Lung microvascular endothelial cell (primary cell): Measurements from ENCODE around the gene CCN2. TPM values are rescaled to one million over a fixed set of nuclear protein-coding genes. Genes with fewer than 3 reads are reported as not detected.

Experiments used
- DNase-seq, 2 donors: peaks; one replicate each; pipeline versions ENCODE4 v3.0.0 to v3.0.0-alpha.2; 2010; ENCODE audit warnings: low read depth in 2 of 2
- total RNA-seq: library from RNA; depleted of rRNA; stranded (reverse); fragments of >200 nt; gene quantifications from 2 replicates; pipeline ENCODE4 v1.2.1, GENCODE V29; 2014

The CCN2 gene, protein sequence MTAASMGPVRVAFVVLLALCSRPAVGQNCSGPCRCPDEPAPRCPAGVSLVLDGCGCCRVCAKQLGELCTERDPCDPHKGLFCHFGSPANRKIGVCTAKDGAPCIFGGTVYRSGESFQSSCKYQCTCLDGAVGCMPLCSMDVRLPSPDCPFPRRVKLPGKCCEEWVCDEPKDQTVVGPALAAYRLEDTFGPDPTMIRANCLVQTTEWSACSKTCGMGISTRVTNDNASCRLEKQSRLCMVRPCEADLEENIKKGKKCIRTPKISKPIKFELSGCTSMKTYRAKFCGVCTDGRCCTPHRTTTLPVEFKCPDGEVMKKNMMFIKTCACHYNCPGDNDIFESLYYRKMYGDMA
- 191 and 265 TPM in 2 replicates for total RNA-seq

GRCh38 chr6:131950767-131951575, at the start of gene CCN2:
Gene CCN2 (minus strand): TSS chr6:131951372. CDS start chr6:131951172, 200 bp downstream.
- peak; percentile 100 for DNase-seq

GRCh38 chr6:132000296-132000695, 49.1 kb upstream of the CCN2 start:
- no peak for DNase-seq

DNA sequence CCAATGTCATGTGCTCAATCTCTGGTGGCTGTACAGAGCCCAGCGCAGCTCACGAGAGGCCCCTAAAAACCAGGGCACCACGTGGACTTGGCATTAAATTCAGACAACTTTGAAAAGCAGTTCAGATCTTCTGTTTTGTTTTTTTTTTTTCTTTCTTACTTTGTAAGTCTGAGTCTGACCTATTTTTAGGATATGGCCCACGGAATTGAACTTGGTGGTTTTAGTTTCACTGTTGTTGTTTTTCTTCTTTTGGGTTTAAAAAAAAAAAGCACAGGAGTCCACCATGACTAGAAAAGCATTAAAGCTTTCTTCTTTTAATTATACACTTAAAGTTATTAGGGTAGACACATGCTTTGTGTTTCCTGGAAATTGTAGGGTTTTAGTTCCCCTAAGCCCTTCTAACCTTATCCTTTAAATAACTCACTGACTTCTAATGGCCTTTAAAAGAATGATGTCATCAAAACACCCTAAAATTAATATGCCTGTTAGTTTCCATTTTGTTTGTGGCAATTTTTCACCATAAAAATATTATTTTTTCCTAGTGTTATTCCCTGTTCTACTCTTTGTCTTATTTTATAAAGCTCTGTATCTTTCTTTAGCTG, 48.5 kb upstream of the CCN2 start:
- DNase-seq, result no peak

- DNase-seq, result no peak
These were observed 47.2 kb upstream of the CCN2 start for GRCh38 chr6:131998255-131998982.

GRCh38 chr6:131997429-131998153, 46.4 kb upstream of the CCN2 start:
- DNase-seq, result no peak

DNA sequence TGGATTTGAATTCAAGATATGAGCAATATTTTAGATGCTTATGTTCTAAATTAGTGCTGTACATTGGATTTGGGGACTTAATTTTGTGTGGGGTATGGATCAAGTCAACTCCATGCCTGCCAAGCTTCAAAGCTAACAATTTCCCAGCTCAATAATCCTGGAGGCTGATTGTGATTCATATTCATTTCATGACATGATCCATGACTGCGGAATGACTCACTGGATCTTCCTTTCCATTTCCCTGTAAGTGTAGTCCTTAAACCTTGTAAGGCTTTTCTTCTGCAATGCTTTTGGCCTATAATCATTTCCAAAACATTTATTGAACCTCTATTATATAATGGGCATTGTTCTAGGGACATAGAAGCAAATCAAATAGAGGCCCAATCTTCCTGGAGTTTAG, 44.7 kb upstream of the CCN2 start:
- peak; percentile 21 to 90 for DNase-seq

- DNase-seq, result no peak
These were observed 41.4 kb upstream of the CCN2 start for GRCh38 chr6:131992557-131992956.

- DNase-seq, result peak in 1 of 2 donors; percentile 62
These were observed 37.9 kb upstream of the CCN2 start for GRCh38 chr6:131989036-131989435.

GRCh38 chr6:131982740-131983259, 31.6 kb upstream of the CCN2 start:
- DNase-seq, result peak in 1 of 2 donors; percentile 73

GRCh38 chr6:131981624-131981978, 30.4 kb upstream of the CCN2 start:
- DNase-seq, result no peak

DNA sequence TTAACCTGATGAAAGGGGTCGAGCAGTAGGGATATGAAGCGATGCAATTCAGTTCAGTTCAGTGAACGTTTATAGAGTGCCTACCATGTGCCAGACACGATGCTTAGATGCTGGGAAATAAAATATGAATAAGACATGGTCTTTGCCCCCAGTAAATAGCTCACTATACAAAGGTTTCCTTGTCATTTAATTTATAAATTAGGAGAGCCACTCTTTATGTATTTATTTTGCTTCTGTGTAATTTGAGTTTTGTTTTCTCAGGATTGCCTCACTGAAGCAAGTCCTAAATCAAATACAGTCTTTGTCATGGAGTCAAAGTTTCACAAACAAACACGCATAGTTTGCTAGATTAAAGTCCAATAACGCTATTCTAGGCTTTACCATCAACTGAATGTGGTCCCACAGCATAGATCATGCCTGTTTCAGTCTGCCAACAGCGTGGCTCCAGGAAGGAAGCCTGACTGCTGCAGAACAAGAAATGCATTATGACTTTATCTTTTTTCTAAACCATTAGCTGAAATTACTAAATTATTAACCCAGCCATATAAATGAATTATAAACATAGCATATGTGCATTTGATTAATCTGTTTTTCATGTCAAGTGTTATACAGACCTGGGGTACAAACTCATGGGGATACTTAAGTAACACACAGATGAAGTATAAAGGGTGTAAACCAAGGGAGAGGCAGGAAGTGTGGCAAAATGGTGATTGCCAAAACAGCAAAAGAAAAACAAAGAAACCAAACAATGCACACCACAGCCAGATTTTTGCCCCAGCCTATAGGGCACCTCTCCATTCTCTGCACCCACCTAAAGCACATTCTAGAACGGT, 29.8 kb upstream of the CCN2 start:
- DNase-seq, result peak; percentile 62 to 68

DNA sequence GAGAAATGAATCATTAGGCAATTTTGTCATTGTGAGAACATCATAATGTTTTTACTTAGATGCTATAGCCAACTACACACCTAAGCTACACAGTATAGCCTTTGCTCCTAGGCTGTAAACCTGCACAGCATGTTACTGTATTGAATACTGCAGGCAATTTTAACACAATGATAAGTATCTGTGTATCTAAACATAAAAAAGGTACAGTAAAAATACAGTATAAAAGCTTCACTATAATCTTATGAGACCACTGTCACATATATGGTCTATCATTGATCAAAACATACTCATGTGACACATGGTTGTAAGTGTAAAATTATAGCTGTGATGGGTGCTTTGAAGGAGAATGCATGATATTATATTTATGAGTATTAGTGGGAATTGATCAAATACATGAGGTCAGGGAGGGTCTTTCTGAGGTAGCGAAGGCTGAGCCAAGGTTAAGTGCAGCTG, 29.2 kb upstream of the CCN2 start:
- no peak for DNase-seq

GRCh38 chr6:131979515-131980337, 28.6 kb upstream of the CCN2 start:
- peak in 1 of 2 donors; percentile 82 for DNase-seq

- DNase-seq, result no peak
These were observed 27.4 kb upstream of the CCN2 start for GRCh38 chr6:131978522-131978921.

DNA sequence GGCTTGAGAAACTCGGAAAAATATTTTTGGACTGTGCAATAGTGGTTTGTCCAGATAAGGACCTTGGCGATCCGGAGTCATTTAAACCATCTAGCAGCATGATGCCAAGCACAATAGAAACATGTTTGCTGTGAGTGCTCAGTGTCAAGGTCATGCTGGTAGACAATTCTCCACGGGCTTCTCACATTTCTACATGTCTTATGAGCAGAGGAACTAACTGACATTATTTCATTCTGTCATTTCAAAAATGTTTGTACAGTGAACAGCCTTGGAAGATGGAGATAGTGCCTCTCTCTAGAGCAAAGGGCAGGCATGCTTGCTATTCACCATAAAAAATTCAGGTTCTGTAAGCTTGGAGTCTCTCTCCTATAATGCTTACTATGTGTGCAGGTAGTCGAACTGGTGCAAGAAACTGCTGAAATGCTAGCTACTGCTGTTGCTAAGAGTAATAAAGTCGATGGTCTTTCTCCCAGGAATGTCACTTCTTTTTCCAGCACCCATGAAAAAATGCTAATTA, 25.4 kb upstream of the CCN2 start:
- DNase-seq, result peak in 1 of 2 donors; percentile 40

DNA sequence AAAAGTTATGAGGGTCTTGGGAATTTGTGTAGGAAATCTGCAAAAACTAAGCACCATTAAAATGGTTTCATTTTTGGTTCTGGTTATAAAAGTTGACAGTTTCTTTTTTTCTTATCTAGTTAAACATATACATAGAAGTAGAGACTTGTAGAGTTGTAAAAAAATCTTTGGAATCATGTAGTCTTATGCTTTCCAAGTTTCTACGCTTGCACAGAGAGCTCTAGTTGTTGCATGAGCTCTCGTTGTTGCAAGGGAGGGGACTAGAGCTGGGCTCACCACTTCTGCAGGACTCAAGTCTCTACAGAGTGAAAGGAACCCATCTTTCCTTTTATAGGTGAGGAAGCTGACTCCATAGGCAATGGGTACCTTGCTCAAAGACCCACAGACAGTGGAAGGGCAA, 21.6 kb upstream of the CCN2 start:
- DNase-seq, result no peak

DNA sequence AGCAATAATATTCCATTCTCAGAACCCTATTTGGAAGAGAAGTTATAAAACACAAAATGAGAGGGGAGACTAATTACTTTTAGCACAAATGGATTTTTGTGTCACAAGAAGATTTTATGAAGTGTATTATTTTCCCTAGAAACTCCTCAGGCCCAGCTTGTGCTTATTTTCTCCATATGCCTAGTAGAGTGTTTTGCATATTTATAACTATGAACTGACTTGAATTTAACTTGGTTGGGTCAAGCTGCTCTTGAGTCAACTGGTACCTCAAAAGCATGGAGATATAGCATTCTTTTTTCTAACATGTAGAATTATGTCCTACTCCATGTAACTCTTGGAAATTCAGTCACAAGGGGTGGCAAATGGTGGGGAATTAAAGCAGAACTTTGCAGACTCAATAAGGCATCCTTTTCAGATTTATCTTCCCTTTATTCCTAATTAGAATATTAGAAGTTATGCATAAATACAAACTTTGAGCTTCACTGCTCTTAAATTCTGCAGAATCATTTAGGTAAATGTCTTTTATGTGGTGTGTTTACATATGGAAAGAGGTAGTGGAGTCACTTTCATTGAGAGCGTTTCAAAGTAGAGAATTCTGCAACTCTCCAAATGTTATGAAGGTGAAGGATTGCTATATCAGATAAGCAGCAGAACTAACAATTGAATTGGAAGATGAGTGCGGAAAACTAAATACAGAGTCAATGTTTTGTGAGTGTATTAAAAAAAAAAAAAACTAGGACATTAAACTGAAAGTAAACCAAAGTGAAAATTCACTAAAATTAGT, 19.1 kb upstream of the CCN2 start:
- peak in 1 of 2 donors; percentile 38 for DNase-seq

- DNase-seq, result no peak
These were observed 17.5 kb upstream of the CCN2 start for GRCh38 chr6:131968656-131969055.
